Heart left ventricle (tissue), 16 donors: Measurements from ENCODE around the gene MAZ. TPM values are rescaled to one million over a fixed set of nuclear protein-coding genes. Genes with fewer than 3 reads are reported as not detected.
"Not testable (repeated sequence)": the region's sequence is repeated elsewhere in the genome, so short reads cannot be mapped to it uniquely, and the experiment has no call there.

Source experiments
- ATAC-seq, 4 donors: fragments of 200-7000 bp; cut with Tn5 transposase; one replicate each; pipeline ENCODE4 v1.9.1; 2020 to 2022; ENCODE audit warnings: moderate library complexity in 4 of 4, mild to moderate bottlenecking in 3 of 4, moderate number of reproducible peaks in 1 of 4
- DNase-seq, 5 donors: peaks; one replicate each; pipeline ENCODE4 v3.0.0-alpha.2; 2020
- H3K27ac ChIP-seq, 12 donors: fragments of 200-600 bp; sonication (generic) in 4 of 12; one replicate each; pipeline versions ENCODE4 v1.5.0 to v1.8.0; 2016 to 2022; ENCODE audit warnings: mild to moderate bottlenecking in 2 of 12
- H3K27me3 ChIP-seq, 9 donors: fragments of 200-600 bp; sonication (generic) in 2 of 9; one replicate each; pipeline versions ENCODE4 v1.5.1 to v1.8.0; 2016 to 2022; ENCODE audit warnings: mild to moderate bottlenecking in 3 of 9
- H3K36me3 ChIP-seq, 9 donors: fragments of 200-600 bp; sonication (generic) in 2 of 9; one replicate each; pipeline versions ENCODE4 v1.5.0 to v1.8.0; 2018 to 2022; ENCODE audit warnings: mild to moderate bottlenecking in 2 of 9
- H3K4me1 ChIP-seq, 12 donors: fragments of 200-600 bp; sonication (generic) in 4 of 12; one replicate each; pipeline versions ENCODE4 v1.5.0 to v1.8.0; 2016 to 2022; ENCODE audit warnings: mild to moderate bottlenecking in 3 of 12
- H3K4me3 ChIP-seq, 12 donors: fragments of 200-600 bp; sonication (generic) in 4 of 12; one replicate each; pipeline versions ENCODE4 v1.5.0 to v1.8.0; 2017 to 2022; ENCODE audit warnings: mild to moderate bottlenecking in 9 of 12, moderate library complexity in 4 of 12
- H3K9me3 ChIP-seq, 12 donors: fragments of 200-600 bp; sonication (generic) in 4 of 12; one replicate each; pipeline versions ENCODE4 v1.5.0 to v1.8.0; 2016 to 2022; ENCODE audit warnings: mild to moderate bottlenecking in 1 of 12
- POLR2A ChIP-seq, 2 donors: fragments of 450-650 bp; IDR thresholded peaks; one replicate each; pipeline ENCODE4 v1.6.1; 2017; ENCODE audit warnings: antibody characterized with exemption in 2 of 2, mild to moderate bottlenecking in 2 of 2, moderate library complexity in 2 of 2
- WGBS, 4 donors: extraction: QIAGEN DNeasy Blood & Tissue Kit in 2 of 4; methylation state at CpG; one replicate each; pipeline versions ENCODE4 v1.1.5 to v1.1.7; 2013 to 2018; 5-methylcytosine and 5-hydroxymethylcytosine counted together
- intact Hi-C, 10 donors: fragments of 100-400 bp; cut with DNase I; formaldehyde crosslinking; loops; one replicate each; pipeline versions ENCODE4 v1.11.1 to v1.14.2; 2022
- polyA plus RNA-seq, 2 donors: library from polyadenylated mRNA; stranded (reverse); fragments of 200-250 nt; gene quantifications; one replicate each; pipeline ENCODE4 v1.2.3, GENCODE V29; 2013
- total RNA-seq, 9 donors: library from RNA; depleted of rRNA in 2 of 9; stranded (reverse); fragments of >200 nt in 2 of 9; fragmentation: NEBNext Ultra II Directional in 3 of 9; extraction: Animal tissue kit (Norgen Biotek cat#: 25700) in 3 of 9; gene quantifications; one replicate each; pipeline versions ENCODE4 v1.1.0 to v1.2.4, GENCODE V29; 2016 to 2023
- TF ChIP-seq, protein P1 (sequence below), 12 donors: fragments of 200-600 bp; sonication (generic) in 4 of 12; IDR thresholded peaks; one replicate each; pipeline versions ENCODE4 v1.5.0 to v1.8.0; 2018 to 2022; ENCODE audit warnings: antibody characterized with exemption in 12 of 12, mild to moderate bottlenecking in 5 of 12
- donor health status: ischemic (EF 13 %, LVEDD 7.1; RV severe dilation, severe dysfunction).
- donor health status: healthy with polysubstance abuse.
- donor health status: DM: no; HTN: yes; CAD: no.
- donor health status: DM: no; HTN: no; CAD: no.
- donor health status: ischemic (EF 25% LVEDD 6.9; RV normal size, moderate dysfunction).
- donor health status: ischemic (EF 25% LVEDD 5.7; RV mildly dilated, moderate dysfunction).
- donor health status: healthy.
- donor health status: DM: yes; HTN: yes; CAD: no.
- donor health status: ischemic (EF 35%, LVEDD 5.7; RV mildly dilated, moderate dysfunction).
- donor health status: nonischemic (EF 11% LVEDD 7.7; RV severe dilation, severe dysfunction).
- donor health status: DM: yes; HTN: yes; CAD: no.
- donor health status: PGD.
- donor health status: ischemic (EF 29% LVEDD 5.4; RV normal size, mild dysfunction).
- donor health status: nonischemic (EF 23%, LVEDD 6.1; RV moderate dilation, normal function).

The MAZ gene
- total and polyA plus RNA-seq, 11 donors, result 58.9 to 188 (median 74.0) TPM

DNA sequence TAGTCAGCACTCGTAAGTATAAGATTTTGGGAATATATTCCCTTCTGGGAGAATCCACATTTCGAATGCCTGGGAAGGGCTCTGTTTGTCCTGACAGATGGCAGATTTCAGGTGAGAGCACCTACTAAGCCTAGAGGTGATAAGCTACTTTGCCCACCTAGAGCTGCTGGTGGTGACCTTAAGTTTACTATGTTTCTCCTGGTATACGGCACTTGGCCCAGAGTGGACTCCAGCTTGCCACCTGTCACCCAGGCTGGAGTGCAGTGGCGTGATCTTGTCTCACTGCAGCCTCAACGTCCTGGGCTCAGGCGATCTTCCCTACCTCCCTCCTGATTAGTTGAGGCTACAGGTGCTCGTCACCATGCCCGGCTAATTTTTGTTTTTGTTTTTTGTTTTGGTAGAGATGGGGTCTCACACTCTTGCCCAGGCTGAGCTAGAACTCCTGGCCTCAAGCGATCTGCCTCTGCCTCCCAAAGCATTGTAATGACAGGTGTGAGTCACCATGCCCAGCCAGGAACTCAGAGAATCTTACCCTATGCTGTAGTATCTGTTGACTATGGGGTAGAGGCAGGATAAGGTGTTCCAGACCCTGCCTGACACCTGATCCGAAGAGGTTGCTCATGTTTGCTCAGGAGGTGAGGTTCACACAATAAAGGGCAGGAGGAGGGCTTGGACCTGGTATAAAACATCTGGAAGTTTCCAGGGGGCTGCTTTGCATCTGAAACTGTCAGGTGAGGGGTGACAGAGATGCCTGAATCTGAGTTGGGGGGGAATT, 28.6 kb upstream of the MAZ start, which contains the start of gene ZG16:
TSS of gene ZG16 (plus strand) at position 681 of the 775 bp plus-strand sequence. CDS start 1,011 bp downstream, outside the sequence.
- H3K27me3 ChIP-seq, result peaks cover 0 to 6% (median 0%) of the 10 kb centered on the region in 9 donors
- H3K4me3 ChIP-seq, result no peak within 1 kb of the TSS
- H3K27ac ChIP-seq, result no peak within 1 kb of the TSS
- ATAC-seq (no peak), DNase-seq (no peak)
- H3K4me1 ChIP-seq, result no peaks in the 10 kb centered on the region
- H3K9me3 ChIP-seq, result no peaks in the 10 kb centered on the region
- intact Hi-C loops, result loop anchor here in 2 of 10 donors (2.0 to 10.0 kb wide), 2 partner anchors 53 to 83 kb away; no protein-coding TSS in a partner anchor
- no peaks in the 10 kb centered on the region for H3K36me3 ChIP-seq
- WGBS, 4 donors, result 64 to 80% (median 76%) methylated on average over 9 to 10 of the region's 10 CpGs
- TF ChIP-seq, protein P1, sequence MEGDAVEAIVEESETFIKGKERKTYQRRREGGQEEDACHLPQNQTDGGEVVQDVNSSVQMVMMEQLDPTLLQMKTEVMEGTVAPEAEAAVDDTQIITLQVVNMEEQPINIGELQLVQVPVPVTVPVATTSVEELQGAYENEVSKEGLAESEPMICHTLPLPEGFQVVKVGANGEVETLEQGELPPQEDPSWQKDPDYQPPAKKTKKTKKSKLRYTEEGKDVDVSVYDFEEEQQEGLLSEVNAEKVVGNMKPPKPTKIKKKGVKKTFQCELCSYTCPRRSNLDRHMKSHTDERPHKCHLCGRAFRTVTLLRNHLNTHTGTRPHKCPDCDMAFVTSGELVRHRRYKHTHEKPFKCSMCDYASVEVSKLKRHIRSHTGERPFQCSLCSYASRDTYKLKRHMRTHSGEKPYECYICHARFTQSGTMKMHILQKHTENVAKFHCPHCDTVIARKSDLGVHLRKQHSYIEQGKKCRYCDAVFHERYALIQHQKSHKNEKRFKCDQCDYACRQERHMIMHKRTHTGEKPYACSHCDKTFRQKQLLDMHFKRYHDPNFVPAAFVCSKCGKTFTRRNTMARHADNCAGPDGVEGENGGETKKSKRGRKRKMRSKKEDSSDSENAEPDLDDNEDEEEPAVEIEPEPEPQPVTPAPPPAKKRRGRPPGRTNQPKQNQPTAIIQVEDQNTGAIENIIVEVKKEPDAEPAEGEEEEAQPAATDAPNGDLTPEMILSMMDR (IDR thresholded peaks at IDR 0.05), result no peak
- no peak for TF ChIP-seq POLR2A (IDR thresholded peaks at IDR 0.05)

DNA sequence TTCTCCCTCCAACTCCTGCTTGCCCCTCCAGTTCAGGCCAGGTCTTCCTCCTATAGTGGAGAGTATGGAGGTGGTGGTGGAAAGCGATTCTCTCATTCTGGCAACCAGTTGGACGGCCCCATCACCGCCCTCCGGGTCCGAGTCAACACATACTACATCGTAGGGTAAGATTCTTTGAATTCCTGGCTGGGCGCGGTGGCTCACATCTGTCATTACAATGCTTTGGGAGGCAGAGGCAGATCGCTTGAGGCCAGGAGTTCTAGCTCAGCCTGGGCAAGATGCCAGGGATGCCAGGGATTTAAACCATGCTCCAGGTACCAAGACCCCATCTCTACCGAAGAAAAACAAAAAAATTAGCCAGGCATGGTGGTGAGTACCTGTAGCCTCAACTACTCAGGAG, 26.9 kb upstream of the MAZ start:
- TF ChIP-seq, protein P1 (IDR thresholded peaks at IDR 0.05), result no peak
- TF ChIP-seq POLR2A (IDR thresholded peaks at IDR 0.05), result no peak
- intact Hi-C loops, result loop anchor here in 2 of 10 donors (2.0 to 10.0 kb wide), 2 partner anchors 55 to 85 kb away; no protein-coding TSS in a partner anchor
- H3K9me3 ChIP-seq, result no peaks in the 10 kb centered on the region
- H3K27me3 ChIP-seq, result peaks cover 0 to 6% (median 0%) of the 10 kb centered on the region in 9 donors
- WGBS, 4 donors, result 44 to 55% (median 49%) methylated on average over 9 to 10 of the region's 10 CpGs
- H3K4me1 ChIP-seq, result no peaks in the 10 kb centered on the region
- no peak for DNase-seq
- H3K4me3 ChIP-seq, result no peak overlapping the region
- no peaks in the 10 kb centered on the region for H3K36me3 ChIP-seq
- no peak overlapping the region for H3K27ac ChIP-seq
- no peak for ATAC-seq

DNA sequence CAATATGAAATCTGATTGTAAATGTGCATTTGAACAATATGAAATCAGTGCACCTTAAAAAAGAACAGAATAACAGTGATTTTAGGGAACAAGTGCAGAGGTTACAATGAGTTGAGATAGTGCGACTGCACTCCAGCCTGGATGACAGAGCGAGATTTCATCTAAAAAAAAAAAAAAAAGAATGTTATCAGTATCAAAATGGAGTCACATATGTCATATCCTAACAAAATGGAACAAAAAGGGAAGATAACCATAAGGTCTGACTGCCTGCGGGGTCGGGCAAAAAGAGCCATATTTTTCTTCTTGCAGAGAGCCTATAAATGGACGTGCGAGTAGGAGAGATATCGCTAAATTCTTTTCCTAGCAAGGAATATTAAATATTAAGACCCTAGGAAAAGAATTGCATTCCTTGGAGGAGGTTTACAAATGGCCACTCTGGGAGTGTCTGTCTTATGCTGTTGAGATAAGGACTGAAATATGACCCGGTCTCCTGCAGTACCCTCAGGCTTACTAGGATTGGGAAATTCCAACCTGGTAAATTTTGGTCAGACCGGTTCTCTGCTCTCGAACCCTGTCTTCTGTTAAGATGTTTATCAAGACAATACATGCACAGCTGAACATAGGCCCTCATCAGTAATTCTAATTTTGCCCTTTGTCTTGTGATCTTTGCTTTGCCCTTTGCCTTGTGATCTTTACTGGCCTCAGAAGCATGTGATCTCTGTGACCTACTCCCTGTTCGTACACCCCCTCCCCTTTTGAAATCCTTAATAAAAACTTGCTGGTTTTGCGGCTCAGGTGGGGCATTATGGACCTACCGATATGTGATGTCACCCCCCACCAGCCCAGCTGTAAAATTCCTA, 23.0 kb upstream of the MAZ start:
- H3K27me3 ChIP-seq, H3K27ac ChIP-seq, H3K9me3 ChIP-seq, DNase-seq, intact Hi-C loops, H3K36me3 ChIP-seq, ATAC-seq, H3K4me3 ChIP-seq: not testable (repeated sequence)
- WGBS, 4 donors, result 80 to 82% (median 81%) methylated on average over 13 of the region's 13 CpGs
- H3K4me1 ChIP-seq, result peaks cover 0 to 12% (median 5%) of the 10 kb centered on the region in 12 donors

DNA sequence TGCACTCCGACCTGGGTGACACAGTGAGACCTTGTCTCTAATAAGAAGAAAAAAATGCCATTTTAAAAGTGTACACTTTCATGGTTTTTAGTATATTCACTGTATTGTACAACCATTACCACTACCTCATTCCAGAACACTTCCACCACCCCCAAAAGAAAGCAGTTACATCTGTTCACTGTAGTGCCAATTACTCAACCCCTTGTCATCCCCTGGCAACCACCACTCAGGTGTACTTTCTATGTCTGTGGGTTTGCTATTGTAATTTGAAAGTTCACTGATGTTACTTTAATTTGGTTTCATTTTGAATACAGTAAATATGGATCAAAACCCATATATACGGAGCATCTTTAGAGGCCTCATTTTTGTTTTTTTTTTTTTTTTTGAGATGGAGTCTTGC, 22.2 kb upstream of the MAZ start:
- Histone ChIP-seq H3K4me3 (no peak overlapping the region), H3K27ac (no peak overlapping the region), H3K36me3 (no peaks in the 10 kb centered on the region), H3K4me1 (peaks cover 0 to 12% (median 5%) of the 10 kb centered on the region in 12 donors), H3K9me3 (no peaks in the 10 kb centered on the region), H3K27me3 (peaks cover 0 to 6% (median 0%) of the 10 kb centered on the region in 9 donors)
- ATAC-seq, result no peak
- DNase-seq, result no peak
- intact Hi-C loops, result no loop called here
- WGBS, 4 donors, result 91 to 98% (median 97%) methylated on average over 2 of the region's 2 CpGs
- TF ChIP-seq, protein P1 (IDR thresholded peaks at IDR 0.05), result no peak
- TF ChIP-seq POLR2A (IDR thresholded peaks at IDR 0.05), result no peak
